HCT116 (cell line): ENCODE measurements around the gene DTX3L. TPM values are rescaled to one million over a fixed set of nuclear protein-coding genes. Genes with fewer than 3 reads are reported as not detected.

Experiments
- ATAC-seq: fragments of 200-7000 bp; cut with Tn5 transposase; 2 replicates; pipeline ENCODE4 v1.9.1; 2020; ENCODE audit warnings: mild to moderate bottlenecking, moderate library complexity
- BruUV-seq: library from RNA; stranded (reverse); fragments of 400-500 nt; replicated peaks from 2 replicates; lab custom pipeline; 2021; lab: Mats Ljungman, UMichigan
- CTCF ChIA-PET: fragments of 300-600 bp; sonication (Branson Sonifier 250); formaldehyde crosslinking; loops from one replicate; lab custom pipeline; 2021; ENCODE audit warnings: antibody characterized with exemption; lab: Charles Lee
- POLR2A ChIA-PET: fragments of 300-600, 350-600 bp; sonication (Branson Sonifier 250); formaldehyde crosslinking; loops from one replicate; lab custom pipeline; 2021; ENCODE audit warnings: antibody characterized with exemption; lab: Charles Lee
- RAD21 ChIA-PET, 2 experiments: fragments of 300-600 bp; sonication (Branson Sonifier 250); formaldehyde crosslinking; loops; one replicate each; lab custom pipeline; 2023; ENCODE audit warnings: low total read pairs in 2 of 2; ENCODE audit not compliant: uncharacterized antibody in 2 of 2, unreplicated experiment in 2 of 2, low non-redundant PET in 1 of 2; lab: Charles Lee
- DNase-seq: peaks from one replicate; pipeline ENCODE4 v3.0.0-alpha.2; 2010; ENCODE audit warnings: low read depth, low spot score
- H2AFZ ChIP-seq: fragments of 200-600 bp; shearing (Covaris generic), sonication (generic); 2 replicates; pipeline ENCODE4 v1.6.1; 2017; ENCODE audit warnings: low read depth, mixed run types, mixed read lengths, antibody characterized with exemption, low read length; ENCODE audit not compliant: poor library complexity, severe bottlenecking
- H3K27ac ChIP-seq: 2 replicates; pipeline ENCODE4 v1.5.1; 2012; ENCODE audit warnings: low read depth, low read length
- H3K27me3 ChIP-seq: fragments of 200-600 bp; sonication (generic); 2 replicates; pipeline ENCODE4 v1.6.1; 2016; ENCODE audit warnings: mixed run types, low read length, mixed read lengths; ENCODE audit not compliant: insufficient read depth
- H3K36me3 ChIP-seq, 2 experiments: fragments of 200-500 bp in 1 of 2; fragments of 200-600 bp in 1 of 2; sonication (Bioruptor generic) in 1 of 2; sonication (generic) in 1 of 2; 2 replicates each; pipeline versions ENCODE4 v1.5.1 to v1.6.1; 2014 to 2016; ENCODE audit warnings: low read length in 2 of 2, inconsistent platforms in 1 of 2, mixed read lengths in 1 of 2, mixed run types in 1 of 2; ENCODE audit not compliant: insufficient read depth in 2 of 2, control insufficient read depth in 1 of 2
- H3K4me1 ChIP-seq, 2 experiments: fragments of 200-600 bp in 1 of 2; sonication (generic) in 1 of 2; 2 replicates each; pipeline versions ENCODE4 v1.5.1 to v1.6.1; 2012 to 2017; ENCODE audit warnings: low read length in 2 of 2, inconsistent platforms in 1 of 2, mild to moderate bottlenecking in 1 of 2, mixed read lengths in 1 of 2, mixed run types in 1 of 2, moderate library complexity in 1 of 2; ENCODE audit not compliant: insufficient read depth in 2 of 2, control insufficient read depth in 1 of 2
- H3K4me2 ChIP-seq: fragments of 200-600 bp; sonication (generic); 2 replicates; pipeline ENCODE4 v1.6.1; 2017; ENCODE audit warnings: mixed run types, low read length, mixed read lengths
- H3K4me3 ChIP-seq, 2 experiments: fragments of 200-600 bp in 1 of 2; sonication (generic) in 1 of 2; replicated peaks in 1 of 2; 2 replicates each; pipeline ENCODE4 v1.5.1; 2011 to 2016; ENCODE audit warnings: low read length in 2 of 2, control low read depth in 1 of 2, low read depth in 1 of 2, mild to moderate bottlenecking in 1 of 2, mixed read lengths in 1 of 2, mixed run types in 1 of 2
- H3K79me2 ChIP-seq: fragments of 200-600 bp; sonication (generic); 2 replicates; pipeline ENCODE4 v1.6.1; 2017; ENCODE audit warnings: mild to moderate bottlenecking, mixed run types, low read length, moderate library complexity, mixed read lengths; ENCODE audit not compliant: insufficient read depth
- H3K9ac ChIP-seq: fragments of 200-600 bp; sonication (generic); 2 replicates; pipeline ENCODE4 v1.6.1; 2016; ENCODE audit warnings: low read length, mixed read lengths
- H3K9me2 ChIP-seq: fragments of 200-600 bp; sonication (generic), shearing (Covaris generic); 2 replicates; pipeline ENCODE4 v1.6.1; 2017; ENCODE audit warnings: mixed run types, mild to moderate bottlenecking, moderate library complexity; ENCODE audit not compliant: insufficient read depth
- H3K9me3 ChIP-seq, 2 experiments: fragments of 200-500 bp in 1 of 2; fragments of 200-600 bp in 1 of 2; sonication (Bioruptor generic) in 1 of 2; sonication (generic) in 1 of 2; 2 replicates each; pipeline ENCODE4 v1.6.1; 2014 to 2017; ENCODE audit warnings: low read length in 2 of 2, mixed read lengths in 2 of 2, inconsistent platforms in 1 of 2, low read depth in 1 of 2, mild to moderate bottlenecking in 1 of 2, mixed run types in 1 of 2, moderate library complexity in 1 of 2; ENCODE audit not compliant: control insufficient read depth in 1 of 2, insufficient read depth in 1 of 2
- H4K20me1 ChIP-seq: fragments of 200-600 bp; sonication (generic), shearing (Covaris generic); 2 replicates; pipeline ENCODE4 v1.6.1; 2017; ENCODE audit warnings: mixed run types, mild to moderate bottlenecking, moderate library complexity; ENCODE audit not compliant: insufficient read depth
- CBX3 ChIP-seq: IDR thresholded peaks from 2 replicates; pipeline ENCODE4 v1.6.1; 2012; ENCODE audit warnings: low read depth
- CEBPB ChIP-seq: IDR thresholded peaks from 2 replicates; pipeline ENCODE4 v1.6.1; 2012; ENCODE audit warnings: low read depth
- EGR1 ChIP-seq: IDR thresholded peaks from 2 replicates; pipeline ENCODE4 v1.6.1; 2012; ENCODE audit warnings: low read depth
- EZH2 ChIP-seq: fragments of 200-600 bp; sonication (generic); IDR thresholded peaks from 2 replicates; pipeline ENCODE4 v1.6.1; 2017; ENCODE audit warnings: antibody characterized with exemption, mixed run types
- POLR2A ChIP-seq: IDR thresholded peaks from 2 replicates; pipeline ENCODE4 v1.7.0; 2011; ENCODE audit warnings: borderline replicate concordance; ENCODE audit not compliant: insufficient read depth, insufficient read length; ENCODE audit errors: extremely low read depth
- SRF ChIP-seq: IDR thresholded peaks from 2 replicates; pipeline ENCODE4 v1.6.1; 2012; ENCODE audit warnings: low read depth
- TCF7L2 ChIP-seq: IDR thresholded peaks from 2 replicates; pipeline ENCODE4 v1.7.0; 2011; ENCODE audit warnings: borderline replicate concordance, inconsistent platforms; ENCODE audit not compliant: insufficient read depth, insufficient read length; ENCODE audit errors: extremely low read depth
- YY1 ChIP-seq: IDR thresholded peaks from 2 replicates; pipeline ENCODE4 v1.6.1; 2011; ENCODE audit warnings: low read length, low read depth, moderate library complexity, mild to moderate bottlenecking; ENCODE audit not compliant: insufficient replicate concordance; ENCODE audit errors: extremely low read depth
- intact Hi-C: fragments of 100-400 bp; cut with micrococcal nuclease; formaldehyde crosslinking; loops from 2 replicates; pipeline ENCODE4 v1.10.0; 2022
- total RNA-seq: library from RNA; stranded (reverse); gene quantifications from one replicate; pipeline ENCODE4 v1.2.1, GENCODE V29; 2021; ENCODE audit not compliant: unreplicated experiment
- TF ChIP-seq, protein P1 (sequence below): IDR thresholded peaks from 2 replicates; pipeline ENCODE4 v1.6.1; 2011; ENCODE audit warnings: mild to moderate bottlenecking, low read length, moderate library complexity; ENCODE audit not compliant: insufficient replicate concordance; ENCODE audit errors: extremely low read depth
- TF ChIP-seq, protein P2 (sequence below): IDR thresholded peaks from 2 replicates; pipeline ENCODE4 v1.6.1; 2012
- TF ChIP-seq, protein P3 (sequence below): IDR thresholded peaks from 2 replicates; pipeline ENCODE4 v1.6.1; 2012; ENCODE audit warnings: low read depth

Gene DTX3L
- total RNA-seq, 1 experiment from 2014 or later = 13.1 TPM

DNA sequence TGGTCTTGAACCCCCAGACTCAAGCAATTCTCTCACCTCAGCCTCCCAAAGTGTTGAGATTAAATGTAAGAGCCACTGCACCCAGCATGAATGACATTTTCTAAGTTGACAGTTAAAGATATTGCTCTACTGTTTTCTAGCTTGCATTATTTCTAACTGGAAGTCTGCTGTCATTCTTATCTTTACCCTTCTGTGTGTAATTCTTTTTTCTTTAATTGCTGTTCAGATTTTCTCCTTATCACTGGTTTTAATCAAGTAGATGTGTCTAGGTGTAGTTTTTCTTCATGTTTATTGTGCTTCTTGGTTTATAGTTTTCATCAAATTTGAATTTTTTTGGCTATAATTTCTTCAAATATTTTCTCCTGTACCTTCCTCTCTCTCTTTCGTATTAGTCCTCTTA lies 18.3 kb downstream of the DTX3L start:
- CTCF ChIA-PET = no interaction called here
- TF ChIP-seq CBX3 (peak; percentile 74; the same call in 1 of the 2 replicates), YY1 (no peak)
- Histone ChIP-seq H3K4me2 (no peak overlapping the region), H3K36me3 (peaks cover 0 to 4% of the 10 kb centered on the region in 2 experiments; a peak in 1 of 4 replicates), H4K20me1 (no peaks in the 10 kb centered on the region), H3K9ac (no peak overlapping the region), H3K4me3 (no peak overlapping the region), H3K27ac (no peak overlapping the region), H3K9me3 (peaks cover 15 to 23% of the 10 kb centered on the region in 2 experiments; a peak in 2 of 4 replicates), H2AFZ (no peak overlapping the region), H3K79me2 (no peaks in the 10 kb centered on the region), H3K9me2 (no peaks in the 10 kb centered on the region), H3K27me3 (no peaks in the 10 kb centered on the region), H3K4me1 (peaks cover 0 to 3% of the 10 kb centered on the region in 2 experiments; a peak in 1 of 4 replicates)
- BruUV-seq = no TSS peak
- ATAC-seq (no peak), DNase-seq (no peak)
- intact Hi-C loops = no loop called here
- POLR2A ChIA-PET = no interaction called here
- RAD21 ChIA-PET = no interaction called here

DNA sequence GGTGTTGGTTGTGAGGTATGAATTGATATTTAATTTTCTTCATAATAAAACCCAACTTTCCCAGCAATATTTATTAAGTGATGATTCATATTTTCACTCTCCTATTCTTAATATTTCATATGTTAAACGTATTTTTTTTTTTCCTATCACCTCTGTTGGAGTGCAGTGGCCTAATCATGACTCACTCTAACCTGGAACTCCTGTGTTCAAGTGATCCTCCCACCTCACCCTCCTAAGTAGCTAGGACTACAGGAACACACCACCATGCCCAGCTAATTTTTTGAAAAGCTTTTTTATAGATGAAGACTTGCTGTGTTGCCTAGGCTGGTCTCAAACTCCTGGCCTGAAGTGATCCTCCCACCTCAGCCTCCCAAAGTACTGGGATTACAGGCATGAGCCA lies 22.0 kb downstream of the DTX3L start:
- H3K9ac ChIP-seq = no peak overlapping the region
- DNase-seq = no peak
- no peaks in the 10 kb centered on the region for H3K36me3 ChIP-seq
- H3K4me1 ChIP-seq = peaks cover 0 to 3% of the 10 kb centered on the region in 2 experiments; a peak in 1 of 4 replicates
- H3K4me3 ChIP-seq = no peak overlapping the region
- no peaks in the 10 kb centered on the region for H4K20me1 ChIP-seq
- ChIA-PET CTCF (no interaction called here), RAD21 (no interaction called here), POLR2A (no interaction called here)
- peaks cover 15 to 19% of the 10 kb centered on the region in 2 experiments; a peak in 2 of 4 replicates for H3K9me3 ChIP-seq
- H3K79me2 ChIP-seq = no peaks in the 10 kb centered on the region
- no TSS peak for BruUV-seq
- intact Hi-C loops = no loop called here
- H2AFZ ChIP-seq = no peak overlapping the region
- no peak overlapping the region for H3K27ac ChIP-seq
- H3K27me3 ChIP-seq = no peaks in the 10 kb centered on the region
- TF ChIP-seq TCF7L2 (no peak), POLR2A (no peak), YY1 (no peak), SRF (no peak), EGR1 (no peak), EZH2 (no peak), CEBPB (no peak)
- TF ChIP-seq, protein P1, sequence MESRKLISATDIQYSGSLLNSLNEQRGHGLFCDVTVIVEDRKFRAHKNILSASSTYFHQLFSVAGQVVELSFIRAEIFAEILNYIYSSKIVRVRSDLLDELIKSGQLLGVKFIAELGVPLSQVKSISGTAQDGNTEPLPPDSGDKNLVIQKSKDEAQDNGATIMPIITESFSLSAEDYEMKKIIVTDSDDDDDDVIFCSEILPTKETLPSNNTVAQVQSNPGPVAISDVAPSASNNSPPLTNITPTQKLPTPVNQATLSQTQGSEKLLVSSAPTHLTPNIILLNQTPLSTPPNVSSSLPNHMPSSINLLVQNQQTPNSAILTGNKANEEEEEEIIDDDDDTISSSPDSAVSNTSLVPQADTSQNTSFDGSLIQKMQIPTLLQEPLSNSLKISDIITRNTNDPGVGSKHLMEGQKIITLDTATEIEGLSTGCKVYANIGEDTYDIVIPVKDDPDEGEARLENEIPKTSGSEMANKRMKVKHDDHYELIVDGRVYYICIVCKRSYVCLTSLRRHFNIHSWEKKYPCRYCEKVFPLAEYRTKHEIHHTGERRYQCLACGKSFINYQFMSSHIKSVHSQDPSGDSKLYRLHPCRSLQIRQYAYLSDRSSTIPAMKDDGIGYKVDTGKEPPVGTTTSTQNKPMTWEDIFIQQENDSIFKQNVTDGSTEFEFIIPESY = no peak
- TF ChIP-seq, protein P2, sequence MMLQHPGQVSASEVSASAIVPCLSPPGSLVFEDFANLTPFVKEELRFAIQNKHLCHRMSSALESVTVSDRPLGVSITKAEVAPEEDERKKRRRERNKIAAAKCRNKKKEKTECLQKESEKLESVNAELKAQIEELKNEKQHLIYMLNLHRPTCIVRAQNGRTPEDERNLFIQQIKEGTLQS = no peak
- TF ChIP-seq, protein P3, sequence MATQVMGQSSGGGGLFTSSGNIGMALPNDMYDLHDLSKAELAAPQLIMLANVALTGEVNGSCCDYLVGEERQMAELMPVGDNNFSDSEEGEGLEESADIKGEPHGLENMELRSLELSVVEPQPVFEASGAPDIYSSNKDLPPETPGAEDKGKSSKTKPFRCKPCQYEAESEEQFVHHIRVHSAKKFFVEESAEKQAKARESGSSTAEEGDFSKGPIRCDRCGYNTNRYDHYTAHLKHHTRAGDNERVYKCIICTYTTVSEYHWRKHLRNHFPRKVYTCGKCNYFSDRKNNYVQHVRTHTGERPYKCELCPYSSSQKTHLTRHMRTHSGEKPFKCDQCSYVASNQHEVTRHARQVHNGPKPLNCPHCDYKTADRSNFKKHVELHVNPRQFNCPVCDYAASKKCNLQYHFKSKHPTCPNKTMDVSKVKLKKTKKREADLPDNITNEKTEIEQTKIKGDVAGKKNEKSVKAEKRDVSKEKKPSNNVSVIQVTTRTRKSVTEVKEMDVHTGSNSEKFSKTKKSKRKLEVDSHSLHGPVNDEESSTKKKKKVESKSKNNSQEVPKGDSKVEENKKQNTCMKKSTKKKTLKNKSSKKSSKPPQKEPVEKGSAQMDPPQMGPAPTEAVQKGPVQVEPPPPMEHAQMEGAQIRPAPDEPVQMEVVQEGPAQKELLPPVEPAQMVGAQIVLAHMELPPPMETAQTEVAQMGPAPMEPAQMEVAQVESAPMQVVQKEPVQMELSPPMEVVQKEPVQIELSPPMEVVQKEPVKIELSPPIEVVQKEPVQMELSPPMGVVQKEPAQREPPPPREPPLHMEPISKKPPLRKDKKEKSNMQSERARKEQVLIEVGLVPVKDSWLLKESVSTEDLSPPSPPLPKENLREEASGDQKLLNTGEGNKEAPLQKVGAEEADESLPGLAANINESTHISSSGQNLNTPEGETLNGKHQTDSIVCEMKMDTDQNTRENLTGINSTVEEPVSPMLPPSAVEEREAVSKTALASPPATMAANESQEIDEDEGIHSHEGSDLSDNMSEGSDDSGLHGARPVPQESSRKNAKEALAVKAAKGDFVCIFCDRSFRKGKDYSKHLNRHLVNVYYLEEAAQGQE = no peak
- no peak overlapping the region for H3K4me2 ChIP-seq
- ATAC-seq = no peak
- no peaks in the 10 kb centered on the region for H3K9me2 ChIP-seq
